ENCODE measurements around the gene AFAP1.

DNA sequence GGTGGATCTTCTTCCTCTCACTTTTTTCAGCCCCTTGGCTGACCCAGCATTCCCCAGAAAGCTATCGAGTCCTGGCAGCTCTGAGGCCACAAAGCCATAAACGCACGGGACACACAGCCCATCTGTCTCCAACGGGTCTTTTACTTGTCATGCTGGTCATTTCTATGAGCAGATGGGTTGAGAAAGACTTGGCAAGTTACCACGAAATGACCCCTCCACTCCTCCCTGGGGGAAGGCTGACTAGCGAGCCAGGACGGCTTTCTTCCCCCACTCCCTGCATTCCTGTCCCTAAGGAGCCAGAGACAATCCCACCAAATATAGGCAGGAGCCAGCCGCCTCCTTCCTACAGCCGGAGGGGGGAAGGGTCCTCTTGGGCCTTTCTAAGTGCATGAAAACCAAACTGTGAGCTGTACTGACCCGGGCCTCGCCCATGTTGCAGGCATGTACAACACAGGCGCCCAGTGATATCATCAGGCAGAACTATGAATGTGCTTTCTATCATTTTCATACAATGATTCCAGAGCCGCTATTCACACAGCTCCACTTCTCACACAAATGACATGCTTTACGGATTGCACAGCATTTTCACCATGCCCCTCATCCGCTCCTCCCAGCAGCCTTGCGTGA lies 28.6 kb downstream of the AFAP1 start:
- TF ChIP-seq, protein P1, sequence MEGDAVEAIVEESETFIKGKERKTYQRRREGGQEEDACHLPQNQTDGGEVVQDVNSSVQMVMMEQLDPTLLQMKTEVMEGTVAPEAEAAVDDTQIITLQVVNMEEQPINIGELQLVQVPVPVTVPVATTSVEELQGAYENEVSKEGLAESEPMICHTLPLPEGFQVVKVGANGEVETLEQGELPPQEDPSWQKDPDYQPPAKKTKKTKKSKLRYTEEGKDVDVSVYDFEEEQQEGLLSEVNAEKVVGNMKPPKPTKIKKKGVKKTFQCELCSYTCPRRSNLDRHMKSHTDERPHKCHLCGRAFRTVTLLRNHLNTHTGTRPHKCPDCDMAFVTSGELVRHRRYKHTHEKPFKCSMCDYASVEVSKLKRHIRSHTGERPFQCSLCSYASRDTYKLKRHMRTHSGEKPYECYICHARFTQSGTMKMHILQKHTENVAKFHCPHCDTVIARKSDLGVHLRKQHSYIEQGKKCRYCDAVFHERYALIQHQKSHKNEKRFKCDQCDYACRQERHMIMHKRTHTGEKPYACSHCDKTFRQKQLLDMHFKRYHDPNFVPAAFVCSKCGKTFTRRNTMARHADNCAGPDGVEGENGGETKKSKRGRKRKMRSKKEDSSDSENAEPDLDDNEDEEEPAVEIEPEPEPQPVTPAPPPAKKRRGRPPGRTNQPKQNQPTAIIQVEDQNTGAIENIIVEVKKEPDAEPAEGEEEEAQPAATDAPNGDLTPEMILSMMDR (IDR thresholded peaks at IDR 0.05): no peak
- no peak; the same call in 1 of the 2 replicates for TF ChIP-seq POLR2AphosphoS5 (IDR thresholded peaks at IDR 0.05; ENCODE audit: low read depth, low read length)
